Nephron progenitor cell (in vitro differentiated cells): ENCODE data around the gene PCDHGB6.
"Not testable (repeated sequence)": the region's sequence is repeated elsewhere in the genome, so short reads cannot be mapped to it uniquely, and the experiment has no call there.

Source experiments
- DNase-seq: peaks from one replicate; pipeline ENCODE4 v3.0.0; 2021
- H3K27ac Mint-ChIP-seq: 2 replicates; pipeline ENCODE4 v1.8.0; 2021; ENCODE audit warnings: mild to moderate bottlenecking, moderate library complexity, mixed read lengths
- H3K27me3 Mint-ChIP-seq: 2 replicates; pipeline ENCODE4 v1.8.0; 2021; ENCODE audit warnings: mild to moderate bottlenecking, low read depth, mixed read lengths; ENCODE audit not compliant: poor library complexity
- H3K36me3 Mint-ChIP-seq: 2 replicates; pipeline ENCODE4 v1.8.0; 2021; ENCODE audit warnings: low read depth, mixed read lengths
- H3K4me1 Mint-ChIP-seq: 2 replicates; pipeline ENCODE4 v1.8.0; 2021; ENCODE audit warnings: mixed read lengths
- H3K4me3 Mint-ChIP-seq: 2 replicates; pipeline ENCODE4 v1.8.0; 2021; ENCODE audit warnings: mild to moderate bottlenecking, moderate library complexity, mixed read lengths
- H3K9me3 Mint-ChIP-seq: 2 replicates; pipeline ENCODE4 v1.8.0; 2021; ENCODE audit warnings: mild to moderate bottlenecking, moderate library complexity, mixed read lengths
- CTCF ChIP-seq: fragments of 200-600 bp; sonication (generic); IDR thresholded peaks from 2 replicates; pipeline ENCODE4 v1.5.0; 2021; ENCODE audit warnings: antibody characterized with exemption

Gene PCDHGB6

GRCh38 chr5:141382469-141383294 is 25.1 kb upstream of the PCDHGB6 start, which contains the start of gene PCDHGA7:
TSS of gene PCDHGA7 (plus strand) at chr5:141382742. CDS start at chr5:141382900, 158 bp downstream.
- Mint-ChIP-seq H3K27ac (no peak within 1 kb of the TSS), H3K4me3 (no peak within 1 kb of the TSS), H3K36me3 (peaks cover 25% of the 10 kb centered on the region), H3K9me3 (peaks cover 85% of the 10 kb centered on the region), H3K4me1 (no peaks in the 10 kb centered on the region), H3K27me3 (no peaks in the 10 kb centered on the region)
- no peak for TF ChIP-seq CTCF
- DNase-seq: no peak

GRCh38 chr5:141383345-141383744 is 24.5 kb upstream of the PCDHGB6 start:
- Mint-ChIP-seq H3K27me3 (no peaks in the 10 kb centered on the region), H3K27ac (no peak overlapping the region), H3K9me3 (peaks cover 84% of the 10 kb centered on the region), H3K4me3 (no peak overlapping the region), H3K4me1 (no peaks in the 10 kb centered on the region), H3K36me3 (peaks cover 27% of the 10 kb centered on the region)
- no peak for TF ChIP-seq CTCF
- no peak for DNase-seq

- DNase-seq: no peak
- TF ChIP-seq CTCF: no peak
- Mint-ChIP-seq H3K4me1 (no peaks in the 10 kb centered on the region), H3K4me3 (no peak overlapping the region), H3K36me3 (peaks cover 38% of the 10 kb centered on the region), H3K27me3 (peaks cover under 1% of the 10 kb centered on the region), H3K9me3 (peaks cover 86% of the 10 kb centered on the region), H3K27ac (no peak overlapping the region)
These were observed 23.2 kb upstream of the PCDHGB6 start for GRCh38 chr5:141384471-141385267.

- Mint-ChIP-seq H3K4me3 (peak within 1 kb of the TSS; percentile 78), H3K36me3 (peaks cover 60% of the 10 kb centered on the region)
These were observed 20.1 kb upstream of the PCDHGB6 start, which contains the start of gene PCDHGB4 for GRCh38 chr5:141387557-141388311. TSS of gene PCDHGB4 (plus strand) at chr5:141387698. CDS start at chr5:141387885, 187 bp downstream.

More at GRCh38 chr5:141387557-141388311, 20.1 kb upstream of the PCDHGB6 start, which contains the start of gene PCDHGB4:
- not testable (repeated sequence) for H3K4me1 Mint-ChIP-seq, H3K27ac Mint-ChIP-seq, H3K27me3 Mint-ChIP-seq
- peaks cover 96% of the 10 kb centered on the region for H3K9me3 Mint-ChIP-seq
- peak; percentile 50 for TF ChIP-seq CTCF
- DNase-seq: peak; percentile 30
